GM12878 (cell line): ENCODE results near the gene CEP19. TPM values are rescaled to one million over a fixed set of nuclear protein-coding genes. Genes with fewer than 3 reads are reported as not detected.

ENCODE experiments used
- CUX1 ChIP-seq: IDR thresholded peaks from 2 replicates; pipeline ENCODE4 v1.6.1; 2012; ENCODE audit warnings: improper control_type of control experiment, low read depth, low read length; ENCODE audit not compliant: insufficient replicate concordance
- FOXM1 ChIP-seq: IDR thresholded peaks from 2 replicates; pipeline ENCODE4 v1.6.1; 2012; ENCODE audit warnings: low read depth, mild to moderate bottlenecking, inconsistent platforms, low read length, moderate library complexity
- KAT2A ChIP-seq: conservative IDR thresholded peaks from 2 replicates; pipeline ENCODE4 v1.6.1; 2011; ENCODE audit warnings: low read depth, low read length; ENCODE audit not compliant: control insufficient read depth
- RELB ChIP-seq: fragments of 450-650 bp; IDR thresholded peaks from 2 replicates; pipeline ENCODE4 v1.6.1; 2017; ENCODE audit warnings: low read depth, mild to moderate bottlenecking, moderate library complexity
- SREBF2 ChIP-seq: IDR thresholded peaks from 2 replicates; pipeline ENCODE4 v1.6.1; 2012; ENCODE audit warnings: mild to moderate bottlenecking, low read length
- polyA plus RNA-seq, 11 experiments: library from polyadenylated mRNA; depleted of rRNA in 4 of 11; unstranded in 6 of 11; stranded (reverse) in 5 of 11; fragments of >200 nt; fragmentation: Nextera tagmentation in 4 of 11; fragmentation: Illumina TruSeq in 1 of 11; extraction: Ambion mirVana in 4 of 11; extraction: Trizol in 1 of 11; gene quantifications; 1 replicate in 1 of 11; 2 replicates in 10 of 11; pipeline versions ENCODE4 v1.2.1 to v1.2.3, GENCODE V29; 2011 to 2016; ENCODE audit warnings: inconsistent platforms in 2 of 11, missing spikeins in 2 of 11, low read depth in 1 of 11
- total RNA-seq, 4 experiments: library from RNA; depleted of rRNA in 3 of 4; stranded (reverse); fragments of >200 nt in 3 of 4; fragmentation: Illumina TruSeq in 1 of 4; extraction: Trizol in 1 of 4; gene quantifications; 2 replicates each; pipeline versions ENCODE4 v1.2.1 to v1.2.3, GENCODE V29; 2013 to 2021

Gene CEP19
- total and polyA plus RNA-seq, 10 of the 15 experiments (the other 5 are each of a cell fraction or from before 2014, with no cell fraction given) = 1.9 to 5.9 (median 2.7) TPM

DNA sequence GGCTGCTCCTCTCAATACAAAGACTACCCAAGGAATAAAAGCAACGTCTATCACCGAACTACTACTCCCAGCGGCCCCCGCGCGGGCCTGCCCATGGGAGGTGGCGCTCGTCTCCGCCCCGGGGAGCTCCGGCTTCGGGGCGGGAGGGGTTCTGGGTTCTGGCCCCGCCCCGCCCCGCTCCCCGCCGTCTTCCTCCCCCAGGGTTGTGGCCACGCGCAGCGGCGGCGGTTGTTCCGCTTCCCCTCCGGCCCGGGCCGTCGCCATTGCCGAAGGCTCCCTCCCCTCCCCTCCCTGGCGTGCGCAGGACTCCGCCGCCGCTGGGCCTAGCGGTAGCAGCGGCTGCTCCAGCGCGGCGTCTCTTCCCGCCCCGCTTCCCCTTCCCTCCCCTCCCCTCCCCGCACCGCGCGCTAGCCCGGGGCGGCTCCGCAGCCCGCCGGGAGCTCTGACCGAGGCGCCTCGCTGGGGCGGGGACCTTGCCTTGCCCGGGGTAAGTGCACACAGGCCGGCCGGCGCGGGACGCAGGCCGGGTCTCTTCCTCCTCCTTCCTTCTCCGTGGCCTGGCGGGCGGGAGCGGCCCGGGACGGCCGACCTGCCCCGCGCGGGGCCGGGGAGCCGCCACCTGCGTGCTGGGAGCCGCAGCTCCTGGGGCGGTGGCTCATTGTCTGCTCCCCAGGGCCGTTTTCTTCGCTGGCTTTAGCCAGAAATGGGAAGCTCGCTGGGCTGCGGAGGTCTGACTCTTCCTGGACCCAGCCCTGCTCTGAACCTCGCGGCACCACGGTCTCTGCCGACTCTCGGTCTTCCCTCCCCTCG lies 27.8 kb upstream of the CEP19 start, which contains the start of gene PAK2 (continued):
- TF ChIP-seq CUX1 (no peak), KAT2A (no peak), RELB (no peak), FOXM1 (no peak), SREBF2 (no peak)
- TF ChIP-seq, all 136 proteins: peak for 31
